GM23338 (cell line): ENCODE results near the gene PPP2R5E. TPM values are rescaled to one million over a fixed set of nuclear protein-coding genes. Genes with fewer than 3 reads are reported as not detected.

Experiments used
- ATAC-seq: fragments of 200-7000 bp; cut with Tn5 transposase; 3 replicates; pipeline ENCODE4 v1.9.1; 2020
- DNase-seq: peaks from one replicate; pipeline ENCODE4 v3.0.0-alpha.2; 2015; ENCODE audit warnings: low spot score
- H2AFZ ChIP-seq: fragments of 200-600 bp; sonication (generic); 2 replicates; pipeline ENCODE4 v1.8.0; 2016; ENCODE audit warnings: antibody characterized with exemption, mild to moderate bottlenecking, moderate library complexity
- H3F3A ChIP-seq: fragments of 200-600 bp; sonication (generic); replicated peaks from 2 replicates; pipeline ENCODE4 v1.8.0; 2017; ENCODE audit warnings: antibody characterized with exemption, mixed run types, low read depth
- H3K27ac ChIP-seq: fragments of 200-600 bp; sonication (generic); 2 replicates; pipeline ENCODE4 v1.6.1; 2016; ENCODE audit warnings: low read depth
- H3K27me3 ChIP-seq: fragments of 200-600 bp; sonication (generic); 2 replicates; pipeline ENCODE4 v1.8.0; 2016; ENCODE audit warnings: mild to moderate bottlenecking, mixed run types, moderate library complexity; ENCODE audit not compliant: insufficient read depth
- H3K36me3 ChIP-seq: fragments of 200-600 bp; sonication (generic); 2 replicates; pipeline ENCODE4 v1.8.0; 2016; ENCODE audit warnings: mild to moderate bottlenecking; ENCODE audit not compliant: insufficient read depth
- H3K4me1 ChIP-seq: fragments of 200-600 bp; sonication (generic); 2 replicates; pipeline ENCODE4 v1.8.0; 2016; ENCODE audit warnings: mild to moderate bottlenecking, moderate library complexity; ENCODE audit not compliant: insufficient read depth
- H3K4me2 ChIP-seq: fragments of 200-600 bp; sonication (generic); 2 replicates; pipeline ENCODE4 v1.7.1; 2017; ENCODE audit warnings: mixed run types
- H3K4me3 ChIP-seq: fragments of 200-600 bp; sonication (generic); 2 replicates; pipeline ENCODE4 v1.6.1; 2016; ENCODE audit warnings: mixed run types
- H3K79me2 ChIP-seq: fragments of 200-600 bp; sonication (generic); replicated peaks from 2 replicates; pipeline ENCODE4 v1.8.0; 2017; ENCODE audit warnings: mild to moderate bottlenecking; ENCODE audit not compliant: insufficient read depth
- H3K9me2 ChIP-seq: fragments of 200-600 bp; sonication (generic); 2 replicates; pipeline ENCODE4 v1.8.0; 2017; ENCODE audit not compliant: insufficient read depth
- H4K20me1 ChIP-seq: fragments of 200-600 bp; sonication (generic); replicated peaks from 2 replicates; pipeline ENCODE4 v1.8.0; 2017; ENCODE audit warnings: mild to moderate bottlenecking; ENCODE audit not compliant: insufficient read depth
- H3K27ac Mint-ChIP-seq: 2 replicates; pipeline ENCODE4 v1.8.0; 2020; ENCODE audit warnings: inconsistent platforms, mild to moderate bottlenecking, moderate library complexity, mixed read lengths
- H3K27me3 Mint-ChIP-seq: 3 replicates; pipeline ENCODE4 v1.8.0; 2022; ENCODE audit warnings: low read depth, mild to moderate bottlenecking, moderate library complexity, mixed read lengths, inconsistent platforms; ENCODE audit not compliant: insufficient read depth, poor library complexity
- H3K36me3 Mint-ChIP-seq: 3 replicates; pipeline ENCODE4 v1.8.0; 2021; ENCODE audit warnings: low read depth, mild to moderate bottlenecking, inconsistent platforms, moderate library complexity, mixed read lengths
- H3K4me1 Mint-ChIP-seq: 3 replicates; pipeline ENCODE4 v1.8.0; 2020; ENCODE audit warnings: mild to moderate bottlenecking, inconsistent platforms, mixed read lengths
- H3K4me3 Mint-ChIP-seq: 3 replicates; pipeline ENCODE4 v1.8.0; 2021; ENCODE audit warnings: moderate library complexity, mild to moderate bottlenecking, inconsistent platforms, mixed read lengths
- H3K9me3 Mint-ChIP-seq: 3 replicates; pipeline ENCODE4 v1.8.0; 2020; ENCODE audit warnings: moderate library complexity, mild to moderate bottlenecking, inconsistent platforms, mixed read lengths
- CREB1 ChIP-seq: fragments of 250-450 bp; sonication (Bioruptor Pico); IDR thresholded peaks from 2 replicates; pipeline ENCODE4 v1.5.0; 2020; ENCODE audit warnings: low read depth, mild to moderate bottlenecking, moderate library complexity
- CTCF ChIP-seq, 2 experiments: fragments of 200-600 bp in 1 of 2; sonication (generic) in 1 of 2; conservative IDR thresholded peaks; 2 replicates each; pipeline versions ENCODE4 v1.5.1 to v1.6.1; 2016 to 2017; ENCODE audit warnings: antibody characterized with exemption in 2 of 2, low read depth in 2 of 2, mild to moderate bottlenecking in 2 of 2, moderate library complexity in 1 of 2
- ETS1 ChIP-seq: IDR thresholded peaks from 2 replicates; pipeline ENCODE4 v1.6.1; 2016; ENCODE audit warnings: antibody characterized with exemption
- EZH2 ChIP-seq: fragments of 200-600 bp; sonication (generic); IDR thresholded peaks from one replicate; pipeline ENCODE4 v1.8.0; 2017; ENCODE audit warnings: antibody characterized with exemption, mild to moderate bottlenecking, low read depth; ENCODE audit not compliant: unreplicated experiment
- EZH2phosphoT487 ChIP-seq: fragments of 200-600 bp; sonication (generic); IDR thresholded peaks from one replicate; pipeline ENCODE4 v1.8.1; 2018; ENCODE audit warnings: antibody characterized with exemption; ENCODE audit not compliant: unreplicated experiment
- JUNB ChIP-seq: IDR thresholded peaks from one replicate; pipeline ENCODE4 v1.6.1; 2016; ENCODE audit warnings: antibody characterized with exemption; ENCODE audit not compliant: unreplicated experiment
- NANOG ChIP-seq: IDR thresholded peaks from 2 replicates; pipeline ENCODE4 v1.6.1; 2016; ENCODE audit warnings: antibody characterized with exemption, borderline replicate concordance
- POLR2AphosphoS5 ChIP-seq: IDR thresholded peaks from 2 replicates; pipeline ENCODE4 v1.6.1; 2016; ENCODE audit warnings: antibody characterized with exemption, low read depth
- REST ChIP-seq: IDR thresholded peaks from one replicate; pipeline ENCODE4 v1.6.1; 2018; ENCODE audit warnings: antibody characterized with exemption; ENCODE audit not compliant: unreplicated experiment
- STAT1 ChIP-seq: IDR thresholded peaks from one replicate; pipeline ENCODE4 v1.6.1; 2016; ENCODE audit warnings: antibody characterized with exemption; ENCODE audit not compliant: unreplicated experiment
- ZNF114 ChIP-seq: fragments of 250-450 bp; sonication (Bioruptor Pico); IDR thresholded peaks from 2 replicates; pipeline ENCODE4 v1.5.0; 2020; ENCODE audit warnings: mild to moderate bottlenecking, moderate library complexity
- ZNF331 ChIP-seq: fragments of 250-450 bp; sonication (Bioruptor Pico); IDR thresholded peaks from 2 replicates; pipeline ENCODE4 v1.5.0; 2020; ENCODE audit warnings: low read depth, mild to moderate bottlenecking, moderate library complexity
- polyA plus RNA-seq: library from polyadenylated mRNA; unstranded; fragments of >200 nt; fragmentation: Nextera tagmentation; extraction: Ambion mirVana; gene quantifications from 2 replicates; pipeline ENCODE4 v1.2.1, GENCODE V29; 2016
- total RNA-seq: library from RNA; depleted of rRNA; stranded (reverse); fragments of >200 nt; shearing (Covaris generic); gene quantifications from 2 replicates; pipeline ENCODE4 v1.2.3, GENCODE V29; 2014
- TF ChIP-seq, protein P1 (sequence below): fragments of 250-450 bp; sonication (Bioruptor Pico); IDR thresholded peaks from 2 replicates; pipeline ENCODE4 v1.5.0; 2020; ENCODE audit warnings: mild to moderate bottlenecking, moderate library complexity

The PPP2R5E gene
- total and polyA plus RNA-seq, 2 experiments from 2014 or later: 40.9 to 45.5 TPM

GRCh38 chr14:63475761-63476160, 67.4 kb downstream of the PPP2R5E start:
- Histone ChIP-seq H3K4me1 (peaks cover 35% of the 10 kb centered on the region), H3K4me2 (no peak overlapping the region), H2AFZ (no peak overlapping the region), H3K36me3 (no peaks in the 10 kb centered on the region), H3K4me3 (no peak overlapping the region), H3K79me2 (peaks cover 98% of the 10 kb centered on the region), H3K9me2 (no peaks in the 10 kb centered on the region), H3F3A (no peaks in the 10 kb centered on the region), H3K27ac (no peak overlapping the region), H3K27me3 (no peaks in the 10 kb centered on the region), H4K20me1 (peaks cover 5% of the 10 kb centered on the region)
- Mint-ChIP-seq H3K36me3 (peaks cover 3% of the 10 kb centered on the region; the same call in 1 of the 3 replicates), H3K9me3 (peaks cover 2% of the 10 kb centered on the region; the same call in 1 of the 3 replicates), H3K4me3 (no peak overlapping the region), H3K27me3 (peaks cover 3% of the 10 kb centered on the region), H3K27ac (no peak overlapping the region), H3K4me1 (peaks cover 26% of the 10 kb centered on the region)
- ATAC-seq: no peak
- DNase-seq: no peak
- TF ChIP-seq JUNB (no peak), EZH2 (no peak), STAT1 (no peak), ZNF331 (no peak), NANOG (no peak), REST (no peak), POLR2AphosphoS5 (no peak), EZH2phosphoT487 (no peak), ETS1 (no peak), CREB1 (CRISPR knock-in tag) (no peak), CTCF (conservative IDR thresholded peaks at IDR 0.05; ENCODE audit: low read depth in 2 of 2) (no peak), ZNF114 (CRISPR knock-in tag) (no peak)
- TF ChIP-seq, protein P1, sequence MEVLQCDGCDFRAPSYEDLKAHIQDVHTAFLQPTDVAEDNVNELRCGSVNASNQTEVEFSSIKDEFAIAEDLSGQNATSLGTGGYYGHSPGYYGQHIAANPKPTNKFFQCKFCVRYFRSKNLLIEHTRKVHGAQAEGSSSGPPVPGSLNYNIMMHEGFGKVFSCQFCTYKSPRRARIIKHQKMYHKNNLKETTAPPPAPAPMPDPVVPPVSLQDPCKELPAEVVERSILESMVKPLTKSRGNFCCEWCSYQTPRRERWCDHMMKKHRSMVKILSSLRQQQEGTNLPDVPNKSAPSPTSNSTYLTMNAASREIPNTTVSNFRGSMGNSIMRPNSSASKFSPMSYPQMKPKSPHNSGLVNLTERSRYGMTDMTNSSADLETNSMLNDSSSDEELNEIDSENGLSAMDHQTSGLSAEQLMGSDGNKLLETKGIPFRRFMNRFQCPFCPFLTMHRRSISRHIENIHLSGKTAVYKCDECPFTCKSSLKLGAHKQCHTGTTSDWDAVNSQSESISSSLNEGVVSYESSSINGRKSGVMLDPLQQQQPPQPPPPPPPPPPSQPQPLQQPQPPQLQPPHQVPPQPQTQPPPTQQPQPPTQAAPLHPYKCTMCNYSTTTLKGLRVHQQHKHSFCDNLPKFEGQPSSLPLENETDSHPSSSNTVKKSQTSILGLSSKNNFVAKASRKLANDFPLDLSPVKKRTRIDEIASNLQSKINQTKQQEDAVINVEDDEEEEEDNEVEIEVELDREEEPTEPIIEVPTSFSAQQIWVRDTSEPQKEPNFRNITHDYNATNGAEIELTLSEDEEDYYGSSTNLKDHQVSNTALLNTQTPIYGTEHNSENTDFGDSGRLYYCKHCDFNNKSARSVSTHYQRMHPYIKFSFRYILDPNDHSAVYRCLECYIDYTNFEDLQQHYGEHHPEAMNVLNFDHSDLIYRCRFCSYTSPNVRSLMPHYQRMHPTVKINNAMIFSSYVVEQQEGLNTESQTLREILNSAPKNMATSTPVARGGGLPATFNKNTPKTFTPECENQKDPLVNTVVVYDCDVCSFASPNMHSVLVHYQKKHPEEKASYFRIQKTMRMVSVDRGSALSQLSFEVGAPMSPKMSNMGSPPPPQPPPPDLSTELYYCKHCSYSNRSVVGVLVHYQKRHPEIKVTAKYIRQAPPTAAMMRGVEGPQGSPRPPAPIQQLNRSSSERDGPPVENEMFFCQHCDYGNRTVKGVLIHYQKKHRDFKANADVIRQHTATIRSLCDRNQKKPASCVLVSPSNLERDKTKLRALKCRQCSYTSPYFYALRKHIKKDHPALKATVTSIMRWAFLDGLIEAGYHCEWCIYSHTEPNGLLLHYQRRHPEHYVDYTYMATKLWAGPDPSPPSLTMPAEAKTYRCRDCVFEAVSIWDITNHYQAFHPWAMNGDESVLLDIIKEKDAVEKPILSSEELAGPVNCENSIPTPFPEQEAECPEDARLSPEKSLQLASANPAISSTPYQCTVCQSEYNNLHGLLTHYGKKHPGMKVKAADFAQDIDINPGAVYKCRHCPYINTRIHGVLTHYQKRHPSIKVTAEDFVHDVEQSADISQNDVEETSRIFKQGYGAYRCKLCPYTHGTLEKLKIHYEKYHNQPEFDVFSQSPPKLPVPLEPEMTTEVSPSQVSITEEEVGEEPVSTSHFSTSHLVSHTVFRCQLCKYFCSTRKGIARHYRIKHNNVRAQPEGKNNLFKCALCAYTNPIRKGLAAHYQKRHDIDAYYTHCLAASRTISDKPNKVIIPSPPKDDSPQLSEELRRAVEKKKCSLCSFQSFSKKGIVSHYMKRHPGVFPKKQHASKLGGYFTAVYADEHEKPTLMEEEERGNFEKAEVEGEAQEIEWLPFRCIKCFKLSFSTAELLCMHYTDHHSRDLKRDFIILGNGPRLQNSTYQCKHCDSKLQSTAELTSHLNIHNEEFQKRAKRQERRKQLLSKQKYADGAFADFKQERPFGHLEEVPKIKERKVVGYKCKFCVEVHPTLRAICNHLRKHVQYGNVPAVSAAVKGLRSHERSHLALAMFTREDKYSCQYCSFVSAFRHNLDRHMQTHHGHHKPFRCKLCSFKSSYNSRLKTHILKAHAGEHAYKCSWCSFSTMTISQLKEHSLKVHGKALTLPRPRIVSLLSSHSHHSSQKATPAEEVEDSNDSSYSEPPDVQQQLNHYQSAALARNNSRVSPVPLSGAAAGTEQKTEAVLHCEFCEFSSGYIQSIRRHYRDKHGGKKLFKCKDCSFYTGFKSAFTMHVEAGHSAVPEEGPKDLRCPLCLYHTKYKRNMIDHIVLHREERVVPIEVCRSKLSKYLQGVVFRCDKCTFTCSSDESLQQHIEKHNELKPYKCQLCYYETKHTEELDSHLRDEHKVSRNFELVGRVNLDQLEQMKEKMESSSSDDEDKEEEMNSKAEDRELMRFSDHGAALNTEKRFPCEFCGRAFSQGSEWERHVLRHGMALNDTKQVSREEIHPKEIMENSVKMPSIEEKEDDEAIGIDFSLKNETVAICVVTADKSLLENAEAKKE (CRISPR knock-in tag): no peak
